Measurements from ENCODE around the gene MASP1. TPM values are rescaled to one million over a fixed set of nuclear protein-coding genes. Genes with fewer than 3 reads are reported as not detected.

The MASP1 gene
- total RNA-seq, 2 experiments from 2014 or later, result not detected

GRCh38 chr3:187256051-187256616, 35.4 kb downstream of the MASP1 start:
- Histone ChIP-seq H2AFZ (ENCODE audit: low read length) (no peak overlapping the region), H3K9me2 (ENCODE audit: insufficient read depth, low read length) (no peaks in the 10 kb centered on the region), H4K20me1 (ENCODE audit: insufficient read depth, low read length) (no peaks in the 10 kb centered on the region), H3K9me3 (ENCODE audit: low read length) (no peaks in the 10 kb centered on the region), H3K79me2 (ENCODE audit: insufficient read depth, low read depth, low read length) (no peaks in the 10 kb centered on the region), H3K27ac (ENCODE audit: low read depth, low read length, poor library complexity, severe bottlenecking) (no peak overlapping the region), H3K4me2 (ENCODE audit: low read length) (no peak overlapping the region), H3K36me3 (ENCODE audit: insufficient read depth, low read length) (no peaks in the 10 kb centered on the region), H3K4me1 (ENCODE audit: insufficient read depth, low read length, poor library complexity, severe bottlenecking) (no peaks in the 10 kb centered on the region), H3K4me3 (ENCODE audit: low read depth, low read length, poor library complexity, severe bottlenecking) (no peak overlapping the region)
- ChIA-PET POLR2A (interaction anchor here (0.7 kb wide), 2 partner anchors 184 to 430 kb away, joined by 3 read pairs; no protein-coding TSS in a partner anchor), CTCF (ENCODE audit: unreplicated experiment) (no interaction called here)
- TF ChIP-seq, protein P1, sequence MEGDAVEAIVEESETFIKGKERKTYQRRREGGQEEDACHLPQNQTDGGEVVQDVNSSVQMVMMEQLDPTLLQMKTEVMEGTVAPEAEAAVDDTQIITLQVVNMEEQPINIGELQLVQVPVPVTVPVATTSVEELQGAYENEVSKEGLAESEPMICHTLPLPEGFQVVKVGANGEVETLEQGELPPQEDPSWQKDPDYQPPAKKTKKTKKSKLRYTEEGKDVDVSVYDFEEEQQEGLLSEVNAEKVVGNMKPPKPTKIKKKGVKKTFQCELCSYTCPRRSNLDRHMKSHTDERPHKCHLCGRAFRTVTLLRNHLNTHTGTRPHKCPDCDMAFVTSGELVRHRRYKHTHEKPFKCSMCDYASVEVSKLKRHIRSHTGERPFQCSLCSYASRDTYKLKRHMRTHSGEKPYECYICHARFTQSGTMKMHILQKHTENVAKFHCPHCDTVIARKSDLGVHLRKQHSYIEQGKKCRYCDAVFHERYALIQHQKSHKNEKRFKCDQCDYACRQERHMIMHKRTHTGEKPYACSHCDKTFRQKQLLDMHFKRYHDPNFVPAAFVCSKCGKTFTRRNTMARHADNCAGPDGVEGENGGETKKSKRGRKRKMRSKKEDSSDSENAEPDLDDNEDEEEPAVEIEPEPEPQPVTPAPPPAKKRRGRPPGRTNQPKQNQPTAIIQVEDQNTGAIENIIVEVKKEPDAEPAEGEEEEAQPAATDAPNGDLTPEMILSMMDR (conservative IDR thresholded peaks at IDR 0.05; ENCODE audit: low read length), result no peak
- no peak for TF ChIP-seq EZH2phosphoT487 (IDR thresholded peaks at IDR 0.05; ENCODE audit: borderline replicate concordance, low read depth, low read length)
- BruUV-seq (replicated peaks), result no TSS peak
- no peak for DNase-seq (ENCODE audit: low spot score)
- intact Hi-C loops (cut with micrococcal nuclease; ENCODE audit: unreplicated experiment), result no loop called here

- TF ChIP-seq EZH2phosphoT487 (IDR thresholded peaks at IDR 0.05; ENCODE audit: borderline replicate concordance, low read depth, low read length), result no peak
- TF ChIP-seq, protein P1 (conservative IDR thresholded peaks at IDR 0.05; ENCODE audit: low read length), result no peak
- CTCF ChIA-PET (ENCODE audit: unreplicated experiment), result no interaction called here
- BruUV-seq (replicated peaks), result no TSS peak
These were observed 36.2 kb downstream of the MASP1 start for GRCh38 chr3:187255314-187255713.

GRCh38 chr3:187252311-187252710, 39.2 kb downstream of the MASP1 start:
- H3K4me1 ChIP-seq (ENCODE audit: insufficient read depth, low read length, poor library complexity, severe bottlenecking), result peaks cover 4% of the 10 kb centered on the region
- TF ChIP-seq, protein P1 (conservative IDR thresholded peaks at IDR 0.05; ENCODE audit: low read length), result no peak
- TF ChIP-seq EZH2phosphoT487 (IDR thresholded peaks at IDR 0.05; ENCODE audit: borderline replicate concordance, low read depth, low read length), result no peak
- no peak overlapping the region for H3K4me2 ChIP-seq (ENCODE audit: low read length)
- no peak for DNase-seq (ENCODE audit: low spot score)
- BruUV-seq (replicated peaks), result no TSS peak
- ChIA-PET CTCF (ENCODE audit: unreplicated experiment) (no interaction called here), POLR2A (no interaction called here)
- no peaks in the 10 kb centered on the region for H3K9me3 ChIP-seq (ENCODE audit: low read length)
- no peaks in the 10 kb centered on the region for H4K20me1 ChIP-seq (ENCODE audit: insufficient read depth, low read length)
- H3K36me3 ChIP-seq (ENCODE audit: insufficient read depth, low read length), result no peaks in the 10 kb centered on the region
- H3K79me2 ChIP-seq (ENCODE audit: insufficient read depth, low read depth, low read length), result no peaks in the 10 kb centered on the region
- intact Hi-C loops (cut with micrococcal nuclease; ENCODE audit: unreplicated experiment), result no loop called here
- no peak overlapping the region for H2AFZ ChIP-seq (ENCODE audit: low read length)
- H3K9me2 ChIP-seq (ENCODE audit: insufficient read depth, low read length), result no peaks in the 10 kb centered on the region
- no peak overlapping the region for H3K27ac ChIP-seq (ENCODE audit: low read depth, low read length, poor library complexity, severe bottlenecking)
- no peak overlapping the region for H3K4me3 ChIP-seq (ENCODE audit: low read depth, low read length, poor library complexity, severe bottlenecking)

More at GRCh38 chr3:187255314-187255713, 36.2 kb downstream of the MASP1 start:
- no peak overlapping the region for H3K4me3 ChIP-seq (ENCODE audit: low read depth, low read length, poor library complexity, severe bottlenecking)
- no peaks in the 10 kb centered on the region for H4K20me1 ChIP-seq (ENCODE audit: insufficient read depth, low read length)
- no peaks in the 10 kb centered on the region for H3K4me1 ChIP-seq (ENCODE audit: insufficient read depth, low read length, poor library complexity, severe bottlenecking)
- DNase-seq (ENCODE audit: low spot score), result no peak
- H3K79me2 ChIP-seq (ENCODE audit: insufficient read depth, low read depth, low read length), result no peaks in the 10 kb centered on the region
- intact Hi-C loops (cut with micrococcal nuclease; ENCODE audit: unreplicated experiment), result no loop called here
- no peak overlapping the region for H3K4me2 ChIP-seq (ENCODE audit: low read length)
- H2AFZ ChIP-seq (ENCODE audit: low read length), result no peak overlapping the region
- H3K9me3 ChIP-seq (ENCODE audit: low read length), result no peaks in the 10 kb centered on the region
- POLR2A ChIA-PET, result interaction anchor here (0.6 to 1.1 kb wide), 4 partner anchors 31 to 1057 kb away, joined by 3 read pairs; no protein-coding TSS in a partner anchor
- no peak overlapping the region for H3K27ac ChIP-seq (ENCODE audit: low read depth, low read length, poor library complexity, severe bottlenecking)
- H3K9me2 ChIP-seq (ENCODE audit: insufficient read depth, low read length), result no peaks in the 10 kb centered on the region
- no peaks in the 10 kb centered on the region for H3K36me3 ChIP-seq (ENCODE audit: insufficient read depth, low read length)

Measured in OCI-LY7 (cell line).